ENCODE measurements around the gene FOXF2.

- TF ChIP-seq, protein P1, sequence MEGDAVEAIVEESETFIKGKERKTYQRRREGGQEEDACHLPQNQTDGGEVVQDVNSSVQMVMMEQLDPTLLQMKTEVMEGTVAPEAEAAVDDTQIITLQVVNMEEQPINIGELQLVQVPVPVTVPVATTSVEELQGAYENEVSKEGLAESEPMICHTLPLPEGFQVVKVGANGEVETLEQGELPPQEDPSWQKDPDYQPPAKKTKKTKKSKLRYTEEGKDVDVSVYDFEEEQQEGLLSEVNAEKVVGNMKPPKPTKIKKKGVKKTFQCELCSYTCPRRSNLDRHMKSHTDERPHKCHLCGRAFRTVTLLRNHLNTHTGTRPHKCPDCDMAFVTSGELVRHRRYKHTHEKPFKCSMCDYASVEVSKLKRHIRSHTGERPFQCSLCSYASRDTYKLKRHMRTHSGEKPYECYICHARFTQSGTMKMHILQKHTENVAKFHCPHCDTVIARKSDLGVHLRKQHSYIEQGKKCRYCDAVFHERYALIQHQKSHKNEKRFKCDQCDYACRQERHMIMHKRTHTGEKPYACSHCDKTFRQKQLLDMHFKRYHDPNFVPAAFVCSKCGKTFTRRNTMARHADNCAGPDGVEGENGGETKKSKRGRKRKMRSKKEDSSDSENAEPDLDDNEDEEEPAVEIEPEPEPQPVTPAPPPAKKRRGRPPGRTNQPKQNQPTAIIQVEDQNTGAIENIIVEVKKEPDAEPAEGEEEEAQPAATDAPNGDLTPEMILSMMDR (IDR thresholded peaks at IDR 0.05), result no peak
- no peak for TF ChIP-seq POLR2A (IDR thresholded peaks at IDR 0.05)
These were observed 32.9 kb downstream of the FOXF2 start for GRCh38 chr6:1422290-1422689.

All from esophagus squamous epithelium (tissue), 4 donors.